Peyer's patch (tissue), 4 donors: Measurements from ENCODE around the gene EIF2B5.

Source experiments
- POLR2A ChIP-seq, 2 donors: fragments of 450-650 bp; IDR thresholded peaks; one replicate each; pipeline ENCODE4 v1.5.1; 2017; ENCODE audit warnings: antibody characterized with exemption in 2 of 2, mild to moderate bottlenecking in 2 of 2, moderate library complexity in 2 of 2
- TF ChIP-seq, protein P1 (sequence below), 6 experiments: fragments of 450-650 bp in 4 of 6; fragments of 200-600 bp in 2 of 6; sonication (generic) in 1 of 6; IDR thresholded peaks; one replicate each; pipeline ENCODE4 v1.5.1; 2017 to 2019; ENCODE audit warnings: antibody characterized with exemption in 6 of 6, mild to moderate bottlenecking in 3 of 6, moderate library complexity in 1 of 6

DNA sequence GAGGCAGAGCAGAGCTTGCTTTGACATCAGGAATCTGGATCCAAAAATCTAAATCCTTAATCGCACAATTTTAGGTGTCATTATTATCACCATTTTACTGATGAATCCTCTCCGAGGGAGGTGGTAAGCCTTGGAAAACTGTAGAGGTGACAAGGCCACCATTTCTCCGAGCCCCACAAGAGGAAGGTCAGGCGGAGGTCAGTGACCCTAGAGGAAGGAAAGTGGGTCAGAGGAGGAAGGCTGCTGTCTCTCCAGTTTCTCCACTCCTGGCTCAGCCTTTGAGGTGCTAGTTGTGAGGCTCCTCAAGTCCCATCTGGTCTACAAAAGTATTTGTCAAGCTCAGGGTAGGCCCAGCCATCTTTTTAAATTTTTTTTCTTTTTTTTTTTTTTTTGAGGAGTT lies 23.2 kb downstream of the EIF2B5 start:
- TF ChIP-seq, protein P1, sequence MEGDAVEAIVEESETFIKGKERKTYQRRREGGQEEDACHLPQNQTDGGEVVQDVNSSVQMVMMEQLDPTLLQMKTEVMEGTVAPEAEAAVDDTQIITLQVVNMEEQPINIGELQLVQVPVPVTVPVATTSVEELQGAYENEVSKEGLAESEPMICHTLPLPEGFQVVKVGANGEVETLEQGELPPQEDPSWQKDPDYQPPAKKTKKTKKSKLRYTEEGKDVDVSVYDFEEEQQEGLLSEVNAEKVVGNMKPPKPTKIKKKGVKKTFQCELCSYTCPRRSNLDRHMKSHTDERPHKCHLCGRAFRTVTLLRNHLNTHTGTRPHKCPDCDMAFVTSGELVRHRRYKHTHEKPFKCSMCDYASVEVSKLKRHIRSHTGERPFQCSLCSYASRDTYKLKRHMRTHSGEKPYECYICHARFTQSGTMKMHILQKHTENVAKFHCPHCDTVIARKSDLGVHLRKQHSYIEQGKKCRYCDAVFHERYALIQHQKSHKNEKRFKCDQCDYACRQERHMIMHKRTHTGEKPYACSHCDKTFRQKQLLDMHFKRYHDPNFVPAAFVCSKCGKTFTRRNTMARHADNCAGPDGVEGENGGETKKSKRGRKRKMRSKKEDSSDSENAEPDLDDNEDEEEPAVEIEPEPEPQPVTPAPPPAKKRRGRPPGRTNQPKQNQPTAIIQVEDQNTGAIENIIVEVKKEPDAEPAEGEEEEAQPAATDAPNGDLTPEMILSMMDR (IDR thresholded peaks at IDR 0.05), result no peak
- TF ChIP-seq POLR2A (IDR thresholded peaks at IDR 0.05), result no peak
